ENCODE measurements around the gene FSTL5.
"Not testable (repeated sequence)": the region's sequence is repeated elsewhere in the genome, so short reads cannot be mapped to it uniquely, and the experiment has no call there.

Gene FSTL5

DNA sequence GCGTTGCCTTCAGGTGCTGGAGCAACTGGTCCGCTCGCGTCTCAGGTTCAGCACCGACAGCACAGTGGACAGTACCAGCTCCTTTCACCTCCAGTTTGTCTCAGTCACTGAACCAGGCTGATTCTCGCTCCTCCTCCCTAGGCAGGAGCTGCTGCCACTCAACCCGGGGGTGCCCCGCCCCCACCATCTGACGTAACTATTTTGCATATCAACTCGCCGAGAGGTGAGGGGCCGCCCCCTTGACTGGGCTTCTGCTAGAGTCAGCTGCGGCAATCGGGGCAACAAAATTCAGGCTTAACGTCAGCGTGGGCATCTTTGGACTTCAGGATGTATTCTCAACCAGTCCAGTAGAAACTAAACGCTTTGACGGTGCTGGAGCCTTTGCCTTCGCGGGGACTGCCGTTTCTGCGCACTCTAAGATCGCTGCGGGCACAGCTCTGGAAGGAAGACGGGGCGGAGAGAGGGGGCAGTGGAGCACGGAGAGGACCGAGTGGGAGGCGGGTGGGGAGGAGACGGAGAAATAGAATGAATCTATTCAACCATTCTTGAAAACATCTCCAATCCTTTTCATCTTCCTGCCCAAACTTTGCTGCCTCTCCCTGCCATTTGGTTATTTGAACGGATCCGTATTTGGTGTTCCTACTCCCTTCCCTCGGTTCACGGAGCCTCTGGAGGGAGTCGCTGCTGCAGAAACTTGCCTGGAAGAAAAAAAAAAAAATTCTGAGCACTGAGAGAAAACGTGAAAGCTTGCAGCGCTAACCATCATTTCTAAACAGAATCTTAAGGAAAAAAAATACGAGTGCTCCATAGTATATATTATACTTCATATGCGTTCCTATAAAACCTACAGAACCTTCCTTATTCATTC is at the start of gene FSTL5:
TSS of gene FSTL5 (minus strand) at position 109 of the 868 bp plus-strand sequence. CDS start 52,604 bp downstream, outside the sequence.
- peak; percentile 11 to 94 (median 76) for DNase-seq

DNA sequence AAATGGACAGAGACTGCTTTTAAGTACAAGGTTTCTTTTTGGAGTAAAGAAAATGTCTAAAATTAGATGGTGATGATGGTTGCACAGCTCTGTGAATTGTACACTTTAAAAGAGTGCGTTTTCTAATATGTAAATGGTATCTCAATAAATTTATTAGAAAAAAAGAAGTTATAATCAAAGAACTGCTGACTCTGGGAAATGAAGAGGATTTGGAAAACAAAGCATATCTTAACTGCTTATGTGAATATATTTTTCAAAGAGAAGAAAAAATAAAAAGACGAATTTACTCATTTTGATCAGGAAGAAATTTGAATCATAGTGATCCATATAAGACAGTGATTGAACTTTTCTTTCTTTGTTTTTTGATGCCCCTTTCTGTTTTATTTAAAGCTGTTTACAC is 45.9 kb upstream of the FSTL5 start:
- no peak for DNase-seq

DNA sequence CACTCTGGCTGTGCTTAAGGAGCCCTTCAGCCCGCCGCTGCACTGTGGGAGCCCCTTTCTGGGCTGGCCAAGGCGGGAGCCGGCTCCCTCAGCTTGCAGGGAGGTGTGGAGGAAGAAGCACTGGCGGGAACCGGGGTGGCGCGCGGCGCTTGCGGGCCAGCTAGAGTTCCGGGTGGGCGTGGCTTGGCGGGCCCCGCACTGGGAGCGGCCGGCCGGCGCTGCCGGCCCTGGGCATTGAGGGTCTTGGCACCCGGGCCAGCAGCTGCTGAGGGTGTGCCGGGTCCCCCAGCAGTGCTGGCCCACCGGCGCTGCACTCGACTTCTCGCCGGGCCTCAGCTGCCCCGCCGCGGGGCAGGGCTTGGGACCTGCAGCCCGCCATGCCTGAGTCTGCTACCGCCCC is 39.7 kb upstream of the FSTL5 start:
- not testable (repeated sequence) for DNase-seq

DNA sequence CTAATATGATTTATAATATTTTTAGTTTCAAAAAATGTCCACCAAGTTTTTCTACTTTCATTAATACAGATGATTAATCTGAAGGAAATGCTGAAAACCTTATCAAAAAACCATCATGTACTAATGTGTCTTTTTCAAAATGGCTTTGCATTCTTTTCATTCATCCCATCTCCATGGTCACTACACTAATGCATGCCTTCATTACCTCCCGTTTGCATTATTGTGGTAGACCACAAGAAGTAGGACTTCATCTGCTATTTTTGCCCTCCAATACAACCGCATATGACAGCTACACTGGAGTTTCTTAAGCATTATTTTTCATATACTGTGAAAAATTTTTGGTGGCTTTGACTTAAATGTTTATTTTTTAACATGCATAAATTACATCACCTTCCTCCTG is 37.9 kb upstream of the FSTL5 start:
- DNase-seq = no peak

DNA sequence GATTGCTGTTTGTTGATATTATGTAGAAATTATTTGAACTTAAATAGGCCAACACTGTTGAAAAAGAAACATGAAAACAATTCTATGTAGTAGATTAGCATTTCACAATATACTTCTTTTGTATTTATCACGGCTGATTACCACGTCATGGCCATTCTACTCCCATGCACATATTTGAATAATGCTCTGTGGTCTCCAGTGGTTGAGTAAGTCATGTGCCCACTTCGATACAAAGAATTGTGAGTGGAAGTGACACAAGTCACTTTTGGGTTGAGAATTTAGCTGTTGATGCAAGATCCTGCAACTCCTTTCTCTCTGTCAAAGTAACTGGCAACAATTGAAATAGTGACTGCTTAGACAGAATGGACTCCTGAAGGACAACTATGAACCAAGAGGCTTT is 6.7 kb upstream of the FSTL5 start:
- DNase-seq = no peak

DNA sequence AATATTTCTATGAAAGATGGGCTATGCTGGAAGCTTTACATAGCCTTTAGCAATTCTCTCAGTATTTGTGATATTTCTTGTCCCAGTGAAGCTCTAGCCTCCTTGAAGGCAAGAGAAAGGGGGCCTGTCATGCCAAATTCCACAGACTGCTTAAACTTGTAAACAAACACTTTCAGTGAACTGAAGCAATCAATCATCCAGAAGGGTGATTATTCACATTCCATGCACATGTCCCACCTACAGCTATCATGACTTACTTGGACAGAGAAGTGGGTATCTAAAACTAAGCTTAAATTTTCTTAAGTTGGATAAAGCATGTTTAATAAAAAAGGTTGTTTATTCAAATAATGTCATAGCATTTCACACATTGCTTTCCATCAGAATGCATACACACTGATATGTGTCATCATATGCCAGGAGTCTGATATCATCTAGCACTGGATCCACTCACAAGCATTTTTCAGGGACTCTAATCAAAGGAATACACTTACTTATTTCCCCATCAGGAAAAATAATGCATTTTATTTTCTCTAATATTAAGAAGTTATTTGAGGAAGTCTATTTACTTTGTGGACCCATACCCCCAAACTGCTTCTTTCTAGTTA is 1.2 kb upstream of the FSTL5 start:
- DNase-seq = no peak

DNA sequence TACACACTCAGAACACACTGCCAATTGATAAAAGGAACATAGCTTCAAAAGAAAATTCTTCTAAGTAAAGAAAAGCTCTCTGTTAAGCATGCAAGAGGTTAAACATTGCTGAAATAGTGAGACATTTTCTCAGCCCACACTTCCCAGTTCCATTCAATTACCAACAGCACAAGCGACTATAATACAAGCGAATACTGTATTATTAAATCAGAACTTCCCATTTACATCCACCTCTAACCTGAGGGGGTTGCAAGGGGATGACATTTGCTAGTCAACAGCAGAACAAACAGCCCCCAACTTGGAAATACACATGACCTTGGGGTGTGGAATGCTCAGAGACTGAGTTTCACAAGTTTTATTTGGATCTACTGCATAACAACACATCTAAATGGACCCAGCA is 1.1 kb downstream of the FSTL5 start:
- peak in 1 of 56 donors; percentile 5 for DNase-seq

DNA sequence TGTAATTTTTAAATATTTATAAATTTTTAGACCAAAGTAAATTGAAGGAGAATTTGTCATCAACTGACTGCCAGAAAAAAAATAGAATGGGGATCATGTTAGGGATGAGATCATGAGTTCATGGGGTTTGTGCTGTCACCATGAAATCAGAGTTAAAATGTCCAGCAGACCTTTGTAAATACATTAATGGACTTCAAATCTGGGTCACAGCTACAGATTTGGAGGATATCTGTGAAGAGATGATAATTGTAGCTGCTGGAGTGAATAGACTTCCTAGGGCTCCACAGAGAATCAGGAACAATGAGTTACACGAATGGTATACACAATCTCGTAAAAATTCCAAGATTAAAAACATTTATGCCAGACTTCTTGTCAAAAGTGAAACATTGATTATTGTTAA is 6.6 kb downstream of the FSTL5 start:
- DNase-seq = no peak

DNA sequence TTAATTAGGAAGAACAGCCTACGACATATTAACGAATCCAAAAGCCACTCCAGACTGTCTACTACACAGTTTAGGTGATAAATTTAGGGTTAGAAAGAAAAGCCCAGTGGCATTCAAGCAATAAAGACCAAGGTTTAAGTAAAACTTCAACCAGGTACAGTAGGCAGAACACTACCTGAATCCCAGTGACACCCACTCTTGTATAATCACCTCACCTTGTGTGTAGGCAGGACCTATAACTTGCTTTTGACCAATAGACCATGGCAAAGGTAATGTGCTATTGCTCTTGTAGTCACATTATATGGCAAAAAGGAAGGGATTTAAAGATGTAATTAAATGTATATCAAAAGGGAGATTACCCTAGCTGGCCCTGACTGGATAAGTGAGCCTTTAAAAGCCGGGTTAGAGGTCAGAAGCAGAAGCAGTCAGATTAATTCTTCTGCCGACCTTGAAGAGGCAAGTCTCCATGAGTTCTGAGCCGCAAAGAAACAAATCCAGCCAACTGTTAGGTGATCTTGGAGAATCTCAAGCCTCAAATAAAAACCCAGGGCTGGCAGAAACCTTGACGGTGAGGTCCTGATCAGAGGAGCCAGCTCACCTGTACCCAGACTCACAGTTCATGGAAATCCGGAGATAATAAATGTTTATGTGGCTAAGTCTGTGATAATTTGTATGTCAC is 8.8 kb downstream of the FSTL5 start:
- DNase-seq = no peak

DNA sequence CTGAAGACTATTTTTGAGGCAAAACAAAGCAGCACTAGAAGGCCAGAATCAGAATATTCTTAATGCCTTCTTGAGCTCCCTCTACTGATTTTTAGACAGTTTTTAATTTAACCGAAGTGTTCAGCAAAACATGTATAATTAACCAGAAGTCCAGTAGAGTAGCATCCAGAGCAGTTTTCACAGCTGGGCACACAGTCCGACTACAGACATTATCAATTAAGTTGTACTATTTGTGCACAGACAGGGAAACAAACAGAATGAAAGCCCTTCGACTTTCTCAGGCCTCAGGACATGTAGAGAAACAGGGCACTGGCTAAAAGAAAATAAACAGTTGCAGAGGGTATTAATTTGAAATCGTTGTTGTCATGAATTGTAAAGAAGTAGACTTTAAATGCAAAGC is 11.9 kb downstream of the FSTL5 start:
- DNase-seq = no peak

DNA sequence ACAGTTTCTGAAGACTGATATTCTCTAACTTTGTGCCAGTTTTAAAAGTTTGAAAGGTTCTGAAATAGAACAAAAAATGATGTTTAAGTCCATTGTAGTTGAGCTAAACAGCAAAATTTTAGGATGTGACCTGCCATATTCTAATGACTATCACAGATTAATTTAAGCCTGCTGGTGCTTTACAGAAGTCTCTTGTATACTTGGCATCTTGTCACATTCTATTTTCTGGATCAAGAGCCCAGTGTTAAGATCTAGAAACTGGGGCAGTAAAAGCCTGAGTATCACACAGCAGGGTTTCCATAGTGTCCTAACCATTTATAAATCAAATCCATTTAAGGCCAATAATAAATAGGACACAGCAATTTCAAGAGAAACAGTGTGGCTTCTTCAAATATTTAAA is 12.4 kb downstream of the FSTL5 start:
- DNase-seq = no peak

DNA sequence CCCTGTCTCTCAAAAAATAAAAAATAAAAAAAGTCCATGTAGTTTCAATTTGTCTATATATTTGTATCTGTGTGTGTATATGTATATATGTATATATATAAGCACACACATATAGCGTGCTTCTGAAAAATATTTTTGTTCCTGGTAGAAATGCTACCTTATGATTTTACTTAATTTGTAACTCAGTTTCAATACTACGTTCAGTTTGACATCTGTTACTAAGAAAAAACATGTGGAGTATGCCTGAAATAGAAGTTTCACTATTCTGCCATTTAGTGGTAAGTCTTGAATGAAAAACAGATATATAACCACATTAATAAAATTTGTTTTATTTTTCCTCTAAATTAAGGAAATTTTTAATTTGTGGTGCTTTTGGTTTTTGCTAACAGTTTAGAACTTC is 14.2 kb downstream of the FSTL5 start:
- no peak for DNase-seq

DNA sequence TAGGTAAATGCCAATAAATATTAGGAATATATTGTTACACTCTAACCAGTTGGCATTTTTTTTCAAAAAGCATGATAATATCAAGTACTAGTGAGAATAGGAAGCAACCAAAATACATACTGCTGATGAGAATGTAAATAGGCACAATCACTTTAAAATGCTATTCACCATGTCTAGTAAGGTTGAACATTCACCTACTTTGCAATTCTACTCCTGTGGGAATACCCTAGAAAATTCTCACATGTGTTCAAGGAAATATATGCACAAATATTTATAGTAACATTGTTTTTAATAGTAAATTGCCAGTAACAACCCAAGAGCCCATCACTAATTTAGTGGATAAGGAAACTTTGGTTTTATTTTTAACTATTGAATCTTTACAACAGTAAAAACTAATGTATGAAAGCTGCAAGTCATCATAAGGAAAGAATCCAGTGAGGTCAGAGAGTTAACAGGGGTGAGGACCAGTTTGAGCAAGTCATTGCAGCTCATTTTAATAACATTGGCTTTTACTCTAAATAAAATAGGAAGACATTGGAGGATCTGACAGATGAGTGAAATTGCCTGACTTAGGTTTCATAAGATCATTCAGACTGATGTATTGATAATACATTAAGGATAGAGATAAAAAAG is 23.6 kb downstream of the FSTL5 start:
- no peak for DNase-seq

DNA sequence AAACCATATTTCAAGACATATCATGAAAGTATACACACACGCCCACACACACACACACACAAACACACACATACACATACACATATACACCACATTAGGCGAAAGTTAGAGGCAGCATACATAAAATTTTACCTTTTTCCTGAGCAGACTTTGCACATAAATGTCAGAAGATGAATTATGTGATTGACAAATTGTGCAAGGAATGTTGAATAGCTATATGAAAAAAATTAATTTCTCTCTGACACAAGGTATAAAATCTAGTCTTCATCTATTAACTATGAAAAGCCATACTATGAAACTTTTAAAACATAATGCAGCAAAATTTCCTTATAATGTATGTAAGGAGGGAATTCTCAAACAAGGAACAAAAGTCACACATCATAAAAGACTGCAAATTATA is 24.4 kb downstream of the FSTL5 start:
- DNase-seq = no peak

DNA sequence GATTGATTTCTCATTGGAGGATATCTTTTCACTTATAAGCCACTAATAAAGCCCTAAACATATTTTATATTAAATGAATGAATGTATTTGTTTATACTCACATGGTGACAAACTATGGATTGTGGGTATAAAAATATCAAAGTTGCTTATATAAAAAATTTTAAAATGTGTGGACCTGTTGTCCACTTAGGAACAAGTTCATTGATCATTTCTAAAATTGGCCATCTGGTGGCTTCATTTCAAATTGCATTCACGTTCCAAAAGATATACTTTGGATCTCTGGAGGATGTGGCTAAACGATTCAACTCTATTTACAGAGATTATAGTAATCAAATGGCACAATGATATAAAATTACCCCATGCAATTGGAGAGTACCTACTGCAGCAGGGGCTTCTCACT is 32.5 kb downstream of the FSTL5 start:
- DNase-seq = no peak

DNA sequence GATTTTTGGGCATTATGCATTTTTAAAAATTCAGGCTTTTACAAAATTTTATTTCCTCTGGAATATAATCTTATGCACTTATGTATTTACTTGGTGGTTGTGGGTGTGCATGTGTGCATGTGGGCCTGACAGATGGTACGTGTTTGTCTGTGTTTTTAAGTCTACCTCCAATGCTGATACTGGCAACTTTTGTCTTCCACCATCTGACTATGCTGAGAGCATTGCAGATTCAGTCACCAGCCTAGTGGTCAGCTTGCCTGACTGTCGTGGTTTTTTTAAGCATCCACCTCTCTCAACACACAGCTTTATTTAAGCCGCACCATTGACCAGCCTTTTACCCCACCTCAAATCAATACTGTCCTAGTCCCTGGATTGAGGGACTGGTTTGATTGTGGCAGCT is 37.1 kb downstream of the FSTL5 start:
- no peak for DNase-seq

DNA sequence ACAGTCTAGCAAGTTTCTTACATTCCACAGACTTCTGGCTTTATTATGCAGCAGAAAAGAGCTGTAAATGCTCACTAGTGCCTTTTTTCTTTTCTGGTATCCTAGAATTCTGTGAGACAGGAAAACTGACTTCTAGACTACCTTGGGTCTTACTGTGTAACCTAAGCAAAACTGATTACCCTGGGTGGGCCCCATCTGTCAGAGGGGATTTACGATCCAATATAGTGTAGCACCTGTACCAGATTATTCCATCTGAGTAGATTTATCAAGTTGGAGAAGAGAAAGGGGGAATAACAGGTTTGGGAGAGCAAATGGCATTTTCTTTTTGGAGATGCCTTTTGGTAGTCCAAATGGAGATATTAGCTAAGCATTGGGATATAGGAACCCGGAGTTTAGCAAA is 46.7 kb downstream of the FSTL5 start:
- DNase-seq = no peak

DNA sequence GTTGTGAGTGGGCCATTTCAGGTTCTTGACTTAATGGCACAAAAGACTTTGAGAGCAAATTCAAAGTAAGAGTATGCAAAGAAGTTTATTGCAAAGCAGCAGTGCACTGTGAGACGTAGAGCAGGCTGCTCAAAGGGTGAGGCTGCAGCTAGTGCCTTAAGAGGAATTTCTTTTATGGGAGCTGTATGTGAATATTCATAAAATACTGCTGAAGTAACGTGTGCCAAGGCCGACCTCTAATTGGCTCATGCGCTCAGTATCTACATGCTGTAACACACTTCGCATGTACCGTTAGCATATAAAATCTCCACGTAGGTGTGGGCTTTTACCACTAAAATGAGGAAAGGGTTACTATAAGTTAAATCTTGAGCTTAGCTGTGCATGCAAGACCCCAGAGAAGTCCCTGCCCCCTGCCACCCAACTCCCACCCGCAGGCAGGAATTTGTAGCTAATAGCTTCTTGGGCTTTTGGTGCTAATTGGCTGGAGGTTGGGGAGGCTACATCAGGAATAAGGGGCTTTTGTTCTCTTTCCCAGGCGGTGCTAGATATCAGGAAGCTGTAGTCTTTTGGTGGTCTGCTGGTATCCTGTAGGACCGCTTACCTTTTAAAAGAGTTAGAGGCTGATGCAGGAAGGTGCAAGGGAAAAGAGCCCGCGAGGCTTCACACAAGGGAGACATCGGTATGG is 47.6 kb downstream of the FSTL5 start:
- no peak for DNase-seq

DNA sequence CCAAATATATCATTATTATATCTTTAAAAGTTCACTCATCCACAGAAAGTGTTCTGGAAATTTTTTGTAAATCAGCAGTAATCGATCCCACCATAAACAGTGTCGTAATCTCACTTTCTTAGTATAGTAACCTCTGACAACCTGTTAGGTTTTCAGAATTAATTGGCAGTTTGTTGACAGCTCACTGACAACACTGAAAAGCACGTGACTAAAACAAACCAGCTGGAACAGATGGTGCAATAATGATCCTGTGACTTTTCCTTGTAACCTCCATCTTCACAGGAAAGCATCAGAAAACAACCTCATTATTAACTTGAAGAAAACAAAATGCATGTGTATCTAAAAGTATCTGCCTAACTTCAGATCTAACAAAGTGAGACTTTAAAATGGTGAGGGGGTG is 48.5 kb downstream of the FSTL5 start:
- no peak for DNase-seq

DNA sequence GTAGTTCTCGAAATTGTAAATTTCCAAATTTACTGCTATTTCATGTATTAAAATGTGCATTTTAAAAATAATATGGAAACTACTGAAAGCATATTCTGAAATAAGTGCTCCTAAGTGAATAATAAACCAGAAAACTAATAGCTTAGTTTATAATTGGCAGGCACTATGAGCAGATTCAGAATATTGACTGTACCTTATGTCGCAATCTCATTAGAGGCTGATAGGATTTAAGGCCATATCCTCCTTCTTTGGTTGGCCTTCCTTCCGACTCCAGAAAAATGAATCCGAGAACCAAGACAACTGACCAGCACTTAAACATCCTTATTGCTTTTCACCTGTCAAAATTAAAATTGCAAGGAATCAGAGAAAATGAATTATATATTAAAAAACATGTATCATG is 52.7 kb downstream of the FSTL5 start:
- no peak for DNase-seq

DNA sequence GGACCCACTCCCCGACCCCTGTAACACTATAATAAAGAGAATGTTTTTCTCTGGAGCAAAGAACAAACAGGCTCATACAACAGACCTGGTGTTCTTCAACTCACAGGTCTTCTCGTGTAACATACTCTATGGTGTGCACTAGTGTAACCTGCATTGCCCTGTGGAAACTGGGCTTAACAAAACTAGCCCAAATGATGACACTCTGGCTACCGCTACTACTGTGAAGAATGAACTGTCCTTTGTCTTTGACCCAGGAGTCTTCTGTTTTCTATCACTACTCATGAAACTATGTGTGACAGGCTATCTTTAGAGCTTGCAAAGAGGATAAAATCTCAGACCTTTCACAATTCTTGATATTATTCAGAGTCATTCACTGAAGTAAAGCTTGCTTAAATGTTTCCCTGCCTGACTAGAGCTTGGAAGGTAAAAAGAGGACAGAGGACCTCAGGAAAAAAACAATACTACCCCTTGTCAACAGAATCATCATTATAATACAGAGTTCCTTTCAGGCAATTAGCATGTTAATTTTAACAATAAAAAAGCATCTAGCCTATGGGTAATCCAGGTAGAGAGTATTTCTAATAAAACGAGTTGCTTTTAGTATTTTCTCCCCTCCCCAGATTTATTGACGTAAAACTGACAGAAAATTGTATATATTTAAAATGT is 59.2 kb downstream of the FSTL5 start:
- DNase-seq = no peak

Data from nucleus accumbens (tissue), 56 donors.